Fibroblast of pulmonary artery (primary cell): ENCODE results near the gene USB1.

Experiments
- DNase-seq: peaks from one replicate; pipeline ENCODE4 v3.0.0-alpha.2; 2010; ENCODE audit warnings: low read depth
- H3K4me3 ChIP-seq: replicated peaks from 2 replicates; pipeline ENCODE4 v1.5.1; 2011; ENCODE audit warnings: low read depth, mild to moderate bottlenecking, control low read depth, low read length, moderate library complexity
- CTCF ChIP-seq: IDR thresholded peaks from 2 replicates; pipeline ENCODE4 v1.5.1; 2011; ENCODE audit warnings: mild to moderate bottlenecking, control low read depth, low read length, inconsistent platforms; ENCODE audit errors: missing control alignments

USB1 gene

DNA sequence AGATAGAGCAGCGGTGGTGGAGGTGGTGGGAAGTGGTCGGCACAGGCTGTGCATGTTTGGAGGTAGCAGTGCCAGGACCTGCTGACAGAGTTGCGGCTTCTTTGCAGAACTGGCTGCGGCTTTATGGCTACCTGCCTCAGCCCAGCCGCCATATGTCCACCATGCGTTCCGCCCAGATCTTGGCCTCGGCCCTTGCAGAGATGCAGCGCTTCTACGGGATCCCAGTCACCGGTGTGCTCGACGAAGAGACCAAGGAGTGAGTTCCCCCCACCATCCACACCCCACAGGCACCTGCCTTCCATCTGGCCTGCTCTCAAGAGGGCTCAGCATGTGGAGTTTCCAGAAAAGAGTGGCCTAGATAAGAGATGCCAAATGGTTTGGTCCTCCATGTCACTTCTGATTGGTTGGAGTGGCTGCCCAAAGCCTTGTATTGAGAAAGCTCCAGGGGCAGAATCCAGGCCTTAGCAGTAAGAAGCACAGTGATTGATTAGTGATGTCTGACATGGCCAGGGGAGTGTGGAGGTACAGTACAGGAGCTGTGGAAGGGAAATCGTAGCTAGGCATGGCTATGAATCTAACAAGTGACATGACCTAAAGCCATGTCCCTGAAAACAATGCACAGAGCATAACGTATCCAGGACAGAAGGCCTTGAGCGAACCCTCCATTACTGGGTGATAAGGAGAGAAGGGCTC is 36.3 kb downstream of the USB1 start:
- no peak for TF ChIP-seq CTCF
- no peak for DNase-seq

DNA sequence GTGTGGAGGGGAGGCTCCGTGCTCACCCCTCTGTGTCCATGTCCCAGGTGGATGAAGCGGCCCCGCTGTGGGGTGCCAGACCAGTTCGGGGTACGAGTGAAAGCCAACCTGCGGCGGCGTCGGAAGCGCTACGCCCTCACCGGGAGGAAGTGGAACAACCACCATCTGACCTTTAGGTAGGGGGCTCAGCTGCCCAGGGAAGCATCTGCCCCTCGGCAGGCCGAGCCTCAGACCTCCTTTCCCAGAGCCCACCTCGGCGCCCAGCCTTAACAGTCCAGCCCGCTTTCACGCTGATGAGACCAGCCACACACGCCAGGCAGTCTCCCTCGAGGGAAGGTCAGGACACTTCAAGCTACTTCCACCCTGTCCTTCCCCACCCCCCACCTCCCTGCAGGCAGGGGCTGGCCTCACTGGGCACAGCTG is 37.0 kb downstream of the USB1 start:
- no peak for DNase-seq
- no peak for TF ChIP-seq CTCF
- H3K4me3 ChIP-seq = no peak overlapping the region

More for the DNA sequence above, 36.3 kb downstream of the USB1 start:
- no peak overlapping the region for H3K4me3 ChIP-seq

GRCh38 chr16:58039829-58040495 is 38.8 kb downstream of the USB1 start:
- H3K4me3 ChIP-seq = no peak overlapping the region
- no peak for DNase-seq
- no peak for TF ChIP-seq CTCF

GRCh38 chr16:58040496-58040846 is 39.3 kb downstream of the USB1 start:
- no peak for TF ChIP-seq CTCF
- no peak for DNase-seq
- H3K4me3 ChIP-seq = no peak overlapping the region

DNA sequence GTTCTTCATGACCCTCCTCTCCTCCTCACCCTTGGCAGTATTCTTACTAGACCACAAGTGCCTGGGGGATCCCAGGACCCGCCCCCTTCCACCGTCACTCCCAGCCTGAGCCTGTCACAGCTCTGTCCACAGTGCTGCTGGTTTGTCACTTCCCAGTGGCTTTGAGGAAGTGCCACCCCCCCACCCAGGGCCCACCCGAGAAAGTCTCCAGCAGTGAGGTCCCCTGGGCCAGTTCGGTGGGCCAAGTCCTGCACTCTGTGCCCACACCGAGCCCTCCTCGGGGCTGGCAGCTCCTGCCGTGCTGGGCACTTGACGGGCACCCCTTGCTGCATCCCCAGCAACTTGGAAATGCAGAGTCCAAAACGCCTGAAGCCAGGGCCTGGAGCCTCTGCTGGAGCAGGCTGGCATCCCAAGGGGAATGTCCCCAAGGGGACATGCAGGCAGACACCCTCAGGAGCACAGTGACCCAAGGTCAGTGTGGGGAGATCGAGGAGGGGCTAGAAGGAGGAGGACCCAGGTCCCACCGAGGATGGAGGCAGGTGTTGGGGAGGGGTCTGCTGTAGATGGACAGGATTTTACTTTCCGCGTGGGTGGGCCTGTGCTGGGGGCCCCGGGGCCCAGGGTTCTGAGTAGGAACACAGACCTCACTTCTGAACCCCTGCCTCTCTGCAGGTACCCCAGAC is 39.9 kb downstream of the USB1 start:
- no peak for DNase-seq
- no peak overlapping the region for H3K4me3 ChIP-seq
- no peak for TF ChIP-seq CTCF

- no peak for DNase-seq
- no peak overlapping the region for H3K4me3 ChIP-seq
- TF ChIP-seq CTCF = no peak
Measured at GRCh38 chr16:58041628-58041955, 40.4 kb downstream of the USB1 start.
